ENCODE data around the gene MAPK8. TPM values are rescaled to one million over a fixed set of nuclear protein-coding genes. Genes with fewer than 3 reads are reported as not detected.

Gene MAPK8
- polyA plus RNA-seq, 1 of the 3 experiments (the other 2 are of a cell fraction), result 26.4 TPM

DNA sequence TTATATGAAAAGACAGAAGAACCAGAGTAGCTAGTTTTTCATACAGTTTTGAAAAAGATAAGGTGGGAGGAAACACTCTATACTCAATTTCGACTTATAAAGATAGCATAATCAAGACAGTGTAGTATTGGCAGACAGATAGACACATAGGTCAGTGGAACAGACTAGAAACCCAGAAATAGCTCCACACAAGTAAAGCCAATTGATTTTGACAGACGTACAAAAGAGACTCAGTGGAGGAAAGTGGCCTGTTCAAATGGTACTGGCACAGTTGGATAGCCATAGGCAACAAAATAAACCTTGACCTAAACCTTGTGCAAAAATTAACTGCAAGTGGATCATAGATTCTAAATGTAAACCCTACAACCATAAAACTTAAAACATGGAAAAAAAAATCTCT lies 46.8 kb downstream of the MAPK8 start:
- H3K9me2 ChIP-seq, result no peaks in the 10 kb centered on the region
- TF ChIP-seq FOXJ3 (CRISPR knock-in tag; IDR thresholded peaks at IDR 0.05), result no peak
- TF ChIP-seq FOXM1 (IDR thresholded peaks at IDR 0.05; ENCODE audit: low read depth), result no peak
- TF ChIP-seq, protein P1, sequence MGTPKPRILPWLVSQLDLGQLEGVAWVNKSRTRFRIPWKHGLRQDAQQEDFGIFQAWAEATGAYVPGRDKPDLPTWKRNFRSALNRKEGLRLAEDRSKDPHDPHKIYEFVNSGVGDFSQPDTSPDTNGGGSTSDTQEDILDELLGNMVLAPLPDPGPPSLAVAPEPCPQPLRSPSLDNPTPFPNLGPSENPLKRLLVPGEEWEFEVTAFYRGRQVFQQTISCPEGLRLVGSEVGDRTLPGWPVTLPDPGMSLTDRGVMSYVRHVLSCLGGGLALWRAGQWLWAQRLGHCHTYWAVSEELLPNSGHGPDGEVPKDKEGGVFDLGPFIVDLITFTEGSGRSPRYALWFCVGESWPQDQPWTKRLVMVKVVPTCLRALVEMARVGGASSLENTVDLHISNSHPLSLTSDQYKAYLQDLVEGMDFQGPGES (IDR thresholded peaks at IDR 0.05; ENCODE audit: low read depth, low read length), result no peak
- ChIA-PET POLR2A (no interaction called here), CTCF (interaction anchor here (1.3 to 2.5 kb wide), 3 partner anchors 10 to 304 kb away, joined by 5 to 14 read pairs (median 13); no protein-coding TSS in a partner anchor)
- H4K20me1 ChIP-seq (ENCODE audit: insufficient read depth), result peaks cover 1% of the 10 kb centered on the region; the same call in 1 of the 2 replicates
- no peak overlapping the region for H3K27ac ChIP-seq (ENCODE audit: low read depth in 2 of 2, low read length in 1 of 2)
- no peaks in the 10 kb centered on the region for H3K27me3 ChIP-seq (ENCODE audit: insufficient read depth)
- H3K36me3 ChIP-seq (replicated peaks in 1 of 2; ENCODE audit: control insufficient read depth in 1 of 2, insufficient read depth in 2 of 2, low read length in 1 of 2), result peaks cover 0 to 8% of the 10 kb centered on the region in 2 experiments
- H3K4me2 ChIP-seq, result no peak overlapping the region
- H3K4me3 ChIP-seq (ENCODE audit: low read depth in 2 of 2, low read length in 1 of 2), result no peak overlapping the region
- no peak overlapping the region for H3K9ac ChIP-seq
- DNase-seq, result no peak
- no peaks in the 10 kb centered on the region for H3K4me1 ChIP-seq (ENCODE audit: control insufficient read depth in 1 of 2, insufficient read depth in 2 of 2, low read depth in 1 of 2, low read length in 1 of 2)
- no peaks in the 10 kb centered on the region for H3K9me3 ChIP-seq
- peaks cover 86% of the 10 kb centered on the region for H3K79me2 ChIP-seq (ENCODE audit: insufficient read depth)
- H3F3A ChIP-seq (replicated peaks; ENCODE audit: insufficient read depth), result peaks cover 6% of the 10 kb centered on the region
- H2AFZ ChIP-seq (ENCODE audit: low read depth), result no peak overlapping the region
- WGBS (ENCODE audit: low lambda C conversion rate), result 93% methylated on average over 2 of the region's 2 CpGs

DNA sequence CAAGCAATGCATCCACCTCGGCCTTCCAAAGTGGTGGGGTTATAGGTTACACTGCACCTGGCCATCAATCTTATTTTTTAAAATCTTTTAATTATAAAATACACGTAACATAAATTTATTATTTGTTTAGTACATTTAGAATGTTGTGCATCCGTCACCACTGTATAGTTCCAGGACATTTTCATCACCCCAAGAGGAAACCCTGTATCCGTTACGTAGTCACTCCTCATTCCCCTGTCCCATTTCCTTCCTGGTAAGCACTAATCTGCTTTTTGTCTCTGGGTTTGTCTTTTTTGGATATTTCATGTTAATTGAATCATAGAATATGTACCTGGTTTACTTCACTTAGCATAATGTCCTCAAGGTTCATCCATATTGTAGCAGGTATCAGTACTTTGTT lies 51.2 kb downstream of the MAPK8 start:
- Histone ChIP-seq H3K9me2 (no peaks in the 10 kb centered on the region), H3K4me2 (no peak overlapping the region), H3F3A (replicated peaks; ENCODE audit: insufficient read depth) (peaks cover 10% of the 10 kb centered on the region), H3K27ac (ENCODE audit: low read depth in 2 of 2, low read length in 1 of 2) (no peak overlapping the region), H3K9ac (no peak overlapping the region), H3K79me2 (ENCODE audit: insufficient read depth) (peaks cover 89% of the 10 kb centered on the region), H3K27me3 (ENCODE audit: insufficient read depth) (no peaks in the 10 kb centered on the region), H3K9me3 (no peaks in the 10 kb centered on the region), H3K4me1 (ENCODE audit: control insufficient read depth in 1 of 2, insufficient read depth in 2 of 2, low read depth in 1 of 2, low read length in 1 of 2) (peaks cover 0 to 4% of the 10 kb centered on the region in 2 experiments; a peak in 2 of 4 replicates), H3K36me3 (replicated peaks in 1 of 2; ENCODE audit: control insufficient read depth in 1 of 2, insufficient read depth in 2 of 2, low read length in 1 of 2) (peaks cover 0 to 4% of the 10 kb centered on the region in 2 experiments), H2AFZ (ENCODE audit: low read depth) (no peak overlapping the region), H4K20me1 (ENCODE audit: insufficient read depth) (peaks cover 22% of the 10 kb centered on the region; the same call in 1 of the 2 replicates), H3K4me3 (ENCODE audit: low read depth in 2 of 2, low read length in 1 of 2) (no peak overlapping the region)
- 97% methylated on average over 5 of the region's 5 CpGs for WGBS (ENCODE audit: low lambda C conversion rate)
- POLR2A ChIA-PET, result no interaction called here
- DNase-seq, result no peak
- TF ChIP-seq TEAD4 (IDR thresholded peaks at IDR 0.05; ENCODE audit: borderline replicate concordance, insufficient read depth), result no peak
- TF ChIP-seq GABPA (IDR thresholded peaks at IDR 0.05; ENCODE audit: low read depth), result no peak
- CTCF ChIA-PET, result no interaction called here

DNA sequence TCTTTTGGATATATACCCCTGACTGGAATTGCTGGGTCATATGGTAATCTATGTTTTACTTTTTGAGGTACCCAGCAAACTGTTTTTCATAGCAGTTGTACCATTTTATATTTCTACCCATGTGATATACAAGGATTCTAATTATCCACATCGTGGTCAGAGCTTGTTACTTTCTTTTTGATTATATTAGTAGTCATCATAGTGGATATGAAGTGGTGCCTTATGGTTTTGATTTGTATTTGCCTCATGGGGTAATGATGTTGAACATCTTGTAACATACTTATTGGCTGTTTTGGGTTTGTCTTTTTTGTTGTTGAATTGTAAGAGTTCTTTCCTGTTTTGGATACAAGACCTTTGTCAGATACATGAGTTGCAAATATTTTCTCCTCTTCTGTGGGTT lies 51.7 kb downstream of the MAPK8 start:
- WGBS (ENCODE audit: low lambda C conversion rate), result 69% methylated on average over 1 of the region's 1 CpG
- Histone ChIP-seq H3K79me2 (ENCODE audit: insufficient read depth) (peaks cover 89% of the 10 kb centered on the region), H4K20me1 (ENCODE audit: insufficient read depth) (peaks cover 22% of the 10 kb centered on the region; the same call in 1 of the 2 replicates)

More for the DNA sequence above, 51.7 kb downstream of the MAPK8 start:
- Histone ChIP-seq H3K9me3 (no peaks in the 10 kb centered on the region), H3K27me3 (ENCODE audit: insufficient read depth) (no peaks in the 10 kb centered on the region), H3K4me3 (ENCODE audit: low read depth in 2 of 2, low read length in 1 of 2) (no peak overlapping the region), H2AFZ (ENCODE audit: low read depth) (no peak overlapping the region), H3F3A (replicated peaks; ENCODE audit: insufficient read depth) (peaks cover 10% of the 10 kb centered on the region), H3K27ac (ENCODE audit: low read depth in 2 of 2, low read length in 1 of 2) (no peak overlapping the region), H3K9me2 (no peaks in the 10 kb centered on the region), H3K36me3 (replicated peaks in 1 of 2; ENCODE audit: control insufficient read depth in 1 of 2, insufficient read depth in 2 of 2, low read length in 1 of 2) (no peaks in the 10 kb centered on the region), H3K4me1 (ENCODE audit: control insufficient read depth in 1 of 2, insufficient read depth in 2 of 2, low read depth in 1 of 2, low read length in 1 of 2) (peaks cover 0 to 4% of the 10 kb centered on the region in 2 experiments; a peak in 2 of 4 replicates), H3K4me2 (no peak overlapping the region), H3K9ac (no peak overlapping the region)
- no peak for TF ChIP-seq FOXJ3 (CRISPR knock-in tag; IDR thresholded peaks at IDR 0.05)
- no peak for TF ChIP-seq MEF2A (IDR thresholded peaks at IDR 0.05; ENCODE audit: borderline replicate concordance, low read depth)
- TF ChIP-seq, protein P2, sequence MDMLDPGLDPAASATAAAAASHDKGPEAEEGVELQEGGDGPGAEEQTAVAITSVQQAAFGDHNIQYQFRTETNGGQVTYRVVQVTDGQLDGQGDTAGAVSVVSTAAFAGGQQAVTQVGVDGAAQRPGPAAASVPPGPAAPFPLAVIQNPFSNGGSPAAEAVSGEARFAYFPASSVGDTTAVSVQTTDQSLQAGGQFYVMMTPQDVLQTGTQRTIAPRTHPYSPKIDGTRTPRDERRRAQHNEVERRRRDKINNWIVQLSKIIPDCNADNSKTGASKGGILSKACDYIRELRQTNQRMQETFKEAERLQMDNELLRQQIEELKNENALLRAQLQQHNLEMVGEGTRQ (IDR thresholded peaks at IDR 0.05; ENCODE audit: borderline replicate concordance, low read depth, low read length), result no peak
- no peak for TF ChIP-seq RCOR1 (IDR thresholded peaks at IDR 0.05; ENCODE audit: low read length)
- no peak for TF ChIP-seq TCF12 (IDR thresholded peaks at IDR 0.05)
- CTCF ChIA-PET, result interaction anchor here (1.6 to 1.7 kb wide), 2 partner anchors 298 to 300 kb away, joined by 3 to 8 read pairs; no protein-coding TSS in a partner anchor
- DNase-seq, result no peak
- POLR2A ChIA-PET, result no interaction called here
